Caco-2 (cell line): Measurements from ENCODE around the gene LMF2. TPM values are rescaled to one million over a fixed set of nuclear protein-coding genes. Genes with fewer than 3 reads are reported as not detected.

Source experiments
- BruUV-seq: library from RNA; stranded (reverse); fragments of 400-500 nt; replicated peaks from 2 replicates; lab custom pipeline; 2021; lab: Mats Ljungman, UMichigan
- CTCF ChIA-PET: fragments of 300-600 bp; sonication (Branson Sonifier 250); formaldehyde crosslinking; loops from one replicate; lab custom pipeline; 2022; ENCODE audit warnings: antibody characterized with exemption; lab: Charles Lee
- POLR2A ChIA-PET: fragments of 300-600 bp; sonication (Branson Sonifier 250); formaldehyde crosslinking; loops from one replicate; lab custom pipeline; 2022; ENCODE audit warnings: antibody characterized with exemption; lab: Charles Lee
- DNase-seq, 2 experiments: peaks; one replicate each; pipeline versions ENCODE4 v3.0.0 to v3.0.0-alpha.2; 2020 to 2022
- H3K27me3 ChIP-seq: replicated peaks from 2 replicates; pipeline ENCODE4 v1.6.0; 2011; ENCODE audit warnings: low read length; ENCODE audit not compliant: control insufficient read depth, insufficient read depth
- H3K36me3 ChIP-seq: 2 replicates; pipeline ENCODE4 v1.5.1; 2011; ENCODE audit warnings: low read length; ENCODE audit not compliant: control insufficient read depth, insufficient read depth
- H3K4me1 ChIP-seq: fragments of 250-450 bp; sonication (Bioruptor Pico); 2 replicates; pipeline ENCODE4 v1.5.1; 2020; ENCODE audit warnings: mild to moderate bottlenecking
- H3K4me3 ChIP-seq: 2 replicates; pipeline ENCODE4 v1.5.1; 2011; ENCODE audit warnings: low read depth, mild to moderate bottlenecking, control low read depth, low read length
- H3K9me3 ChIP-seq: fragments of 250-450 bp; sonication (Bioruptor Pico); 2 replicates; pipeline ENCODE4 v1.5.1; 2020; ENCODE audit warnings: mild to moderate bottlenecking, moderate library complexity
- H3K27ac Mint-ChIP-seq: one replicate; pipeline ENCODE4 v1.8.0; 2022; ENCODE audit warnings: mixed read lengths; ENCODE audit not compliant: unreplicated experiment
- H3K27me3 Mint-ChIP-seq: one replicate; pipeline ENCODE4 v1.8.0; 2022; ENCODE audit warnings: mixed read lengths; ENCODE audit not compliant: insufficient read depth, unreplicated experiment
- H3K36me3 Mint-ChIP-seq: one replicate; pipeline ENCODE4 v1.8.0; 2022; ENCODE audit warnings: mild to moderate bottlenecking, mixed read lengths; ENCODE audit not compliant: insufficient read depth, unreplicated experiment
- H3K4me1 Mint-ChIP-seq: one replicate; pipeline ENCODE4 v1.8.0; 2022; ENCODE audit warnings: low read depth, mixed read lengths; ENCODE audit not compliant: unreplicated experiment
- H3K4me3 Mint-ChIP-seq: one replicate; pipeline ENCODE4 v1.8.0; 2022; ENCODE audit warnings: mild to moderate bottlenecking, moderate library complexity, mixed read lengths; ENCODE audit not compliant: unreplicated experiment
- H3K9me3 Mint-ChIP-seq: one replicate; pipeline ENCODE4 v1.8.0; 2022; ENCODE audit warnings: mixed read lengths; ENCODE audit not compliant: unreplicated experiment
- CTCF ChIP-seq, 2 experiments: fragments of 200-600 bp in 1 of 2; IDR thresholded peaks; 1 replicate in 1 of 2; 2 replicates in 1 of 2; pipeline versions ENCODE4 v1.5.1 to v1.8.0; 2011 to 2022; ENCODE audit warnings: antibody characterized with exemption in 1 of 2, control low read depth in 1 of 2, inconsistent platforms in 1 of 2, low read depth in 1 of 2, low read length in 1 of 2, mild to moderate bottlenecking in 1 of 2, moderate library complexity in 1 of 2; ENCODE audit not compliant: insufficient read depth in 1 of 2, severe bottlenecking in 1 of 2, unreplicated experiment in 1 of 2
- intact Hi-C: fragments of 100-400 bp; cut with micrococcal nuclease; formaldehyde crosslinking; loops from one replicate; pipeline ENCODE4 v1.10.0; 2022; ENCODE audit not compliant: unreplicated experiment
- total RNA-seq: library from RNA; stranded (reverse); gene quantifications from 2 replicates; pipeline ENCODE4 v1.2.3, GENCODE V29; 2022

Gene LMF2
- total RNA-seq, 1 experiment from 2014 or later: 68.8 TPM

DNA sequence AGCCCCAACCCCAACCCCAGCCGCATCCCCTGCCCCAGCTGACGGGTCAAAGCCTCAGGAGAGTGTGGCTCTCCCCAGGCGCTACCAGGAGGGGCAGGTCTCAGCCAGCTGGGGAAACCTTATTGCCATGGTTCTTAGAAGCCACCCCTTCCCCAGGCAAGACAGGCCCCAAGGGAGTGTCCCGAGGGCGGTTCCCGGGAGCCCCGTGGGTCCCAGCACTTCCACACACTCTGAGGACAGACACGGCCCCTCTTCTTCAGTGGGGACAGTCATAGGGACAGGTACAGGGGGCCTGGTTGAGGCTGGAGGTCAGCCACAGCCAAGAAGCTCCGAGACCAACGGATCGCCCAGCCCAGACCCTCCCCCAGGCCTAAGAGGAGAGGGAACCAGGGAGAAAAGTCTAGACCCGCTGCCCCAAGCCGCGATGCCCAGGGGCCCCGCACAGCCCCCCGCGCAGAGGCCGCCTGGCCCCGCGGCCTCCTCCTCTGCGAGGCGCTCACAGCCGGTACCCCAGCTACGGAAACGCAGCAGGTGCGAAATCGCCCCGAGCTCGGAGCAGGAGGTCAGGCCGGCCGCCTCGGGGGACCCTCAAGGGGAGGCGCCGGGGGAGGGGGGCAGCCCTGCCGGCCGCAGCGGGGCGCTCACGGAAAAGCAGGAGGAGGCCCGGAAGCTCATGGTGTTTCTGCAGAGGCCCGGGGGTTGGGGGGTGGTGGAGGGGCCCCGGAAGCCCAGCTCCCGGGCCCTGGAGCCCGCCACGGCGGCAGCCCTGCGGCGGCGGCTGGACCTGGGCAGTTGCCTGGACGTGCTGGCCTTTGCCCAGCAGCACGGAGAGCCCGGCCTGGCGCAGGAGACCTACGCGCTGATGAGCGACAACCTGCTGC, 40.8 kb upstream of the LMF2 start:
- no peak for TF ChIP-seq CTCF (IDR thresholded peaks at IDR 0.05; ENCODE audit: insufficient read depth in 1 of 2, low read depth in 1 of 2, low read length in 1 of 2, severe bottlenecking in 1 of 2, unreplicated experiment in 1 of 2)

GRCh38 chr22:50547263-50547985, 39.9 kb upstream of the LMF2 start:
- no TSS peak for BruUV-seq

More for the DNA sequence above, 40.8 kb upstream of the LMF2 start:
- ChIA-PET POLR2A (interaction anchor here (0.9 kb wide), 1 partner anchor 16 kb away, joined by 4 read pairs; no protein-coding TSS in a partner anchor), CTCF (interaction anchor here (0.8 kb wide), 2 partner anchors 15 to 227 kb away, joined by 3 to 5 read pairs; no protein-coding TSS in a partner anchor)
- Mint-ChIP-seq H3K36me3 (peaks cover 6% of the 10 kb centered on the region), H3K27ac (no peak overlapping the region), H3K9me3 (no peaks in the 10 kb centered on the region), H3K4me1 (peaks cover 6% of the 10 kb centered on the region), H3K4me3 (no peak overlapping the region), H3K27me3 (no peaks in the 10 kb centered on the region)
- Histone ChIP-seq H3K27me3 (no peaks in the 10 kb centered on the region), H3K4me3 (no peak overlapping the region), H3K9me3 (no peaks in the 10 kb centered on the region), H3K36me3 (no peaks in the 10 kb centered on the region), H3K4me1 (no peaks in the 10 kb centered on the region)
- DNase-seq: no peak
- intact Hi-C loops: no loop called here
- BruUV-seq: no TSS peak

More at GRCh38 chr22:50547263-50547985, 39.9 kb upstream of the LMF2 start:
- Histone ChIP-seq H3K4me1 (no peaks in the 10 kb centered on the region), H3K36me3 (no peaks in the 10 kb centered on the region), H3K4me3 (no peak overlapping the region), H3K27me3 (no peaks in the 10 kb centered on the region), H3K9me3 (no peaks in the 10 kb centered on the region)
- Mint-ChIP-seq H3K27ac (no peak overlapping the region), H3K27me3 (no peaks in the 10 kb centered on the region), H3K36me3 (peaks cover 6% of the 10 kb centered on the region), H3K4me1 (peaks cover 6% of the 10 kb centered on the region), H3K4me3 (no peak overlapping the region), H3K9me3 (no peaks in the 10 kb centered on the region)
- DNase-seq: no peak
- intact Hi-C loops: no loop called here
- no peak for TF ChIP-seq CTCF (IDR thresholded peaks at IDR 0.05; ENCODE audit: insufficient read depth in 1 of 2, low read depth in 1 of 2, low read length in 1 of 2, severe bottlenecking in 1 of 2, unreplicated experiment in 1 of 2)
- ChIA-PET CTCF (interaction anchor here (0.8 kb wide), 1 partner anchor 16 kb away, joined by 3 read pairs; no protein-coding TSS in a partner anchor), POLR2A (interaction anchor here (0.9 kb wide), 1 partner anchor 15 kb away, joined by 4 read pairs; no protein-coding TSS in a partner anchor)
